SK-N-DZ (cell line): Measurements from ENCODE around the gene TNFRSF13B.
"Not testable (repeated sequence)": the region's sequence is repeated elsewhere in the genome, so short reads cannot be mapped to it uniquely, and the experiment has no call there.

ENCODE experiments used
- DNase-seq: peaks from one replicate; pipeline ENCODE4 v3.0.0-alpha.2; 2015; ENCODE audit warnings: low spot score

Gene TNFRSF13B

GRCh38 chr17:16926571-16927451 is 45.1 kb downstream of the TNFRSF13B start:
- no peak for DNase-seq

DNA sequence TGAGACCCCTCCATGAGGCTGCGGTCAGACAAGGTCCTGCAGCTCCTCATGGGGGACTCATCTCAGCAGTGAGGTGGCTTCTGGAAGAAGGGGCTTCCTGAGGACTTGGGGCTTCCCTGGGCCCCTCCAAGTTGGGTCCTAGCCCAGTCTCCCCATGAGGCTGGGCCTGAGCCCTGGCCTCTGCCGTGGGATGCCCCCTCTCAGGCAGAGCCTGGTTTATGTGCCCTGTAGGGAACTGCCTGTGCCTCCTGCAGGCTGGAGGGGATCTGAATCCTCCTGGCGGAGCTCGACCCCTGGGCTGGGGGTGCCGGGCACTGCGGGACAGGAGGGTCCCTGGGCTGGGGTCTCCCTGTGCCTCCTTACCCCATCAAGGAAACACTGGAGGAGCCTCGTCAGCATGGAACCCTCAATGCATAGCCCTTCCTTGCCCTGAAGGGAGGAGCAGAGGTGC is 45.8 kb downstream of the TNFRSF13B start:
- DNase-seq, result no peak

DNA sequence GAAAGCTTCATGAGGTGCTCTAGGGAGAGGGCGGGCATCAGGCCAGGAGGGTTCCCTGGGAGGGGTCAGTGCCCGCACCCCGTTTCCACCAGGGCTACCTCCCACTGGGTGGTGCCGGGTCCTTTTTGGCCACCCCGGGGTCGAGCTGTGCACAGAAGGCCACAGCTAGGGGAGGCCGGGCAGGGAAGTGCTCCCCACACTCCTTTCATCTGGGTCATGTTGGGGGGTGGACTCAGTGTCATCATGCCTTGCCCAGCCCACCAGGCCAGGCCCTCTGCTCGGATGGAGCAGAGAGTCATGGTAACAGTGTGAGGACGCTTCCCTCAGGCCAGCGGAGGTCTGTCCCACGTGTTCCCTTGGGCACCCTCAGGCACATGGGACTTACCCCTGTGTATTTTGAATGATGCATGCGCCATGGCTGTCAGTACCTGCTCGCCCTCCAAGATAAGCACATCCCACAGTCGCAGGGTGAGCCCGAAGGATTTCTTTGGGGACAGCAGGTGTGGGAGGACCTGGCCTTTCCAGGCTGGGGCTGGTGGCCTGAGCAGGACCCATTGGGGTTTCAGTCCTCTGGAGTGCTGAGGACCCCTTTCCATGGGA is 46.4 kb downstream of the TNFRSF13B start:
- no peak for DNase-seq

DNA sequence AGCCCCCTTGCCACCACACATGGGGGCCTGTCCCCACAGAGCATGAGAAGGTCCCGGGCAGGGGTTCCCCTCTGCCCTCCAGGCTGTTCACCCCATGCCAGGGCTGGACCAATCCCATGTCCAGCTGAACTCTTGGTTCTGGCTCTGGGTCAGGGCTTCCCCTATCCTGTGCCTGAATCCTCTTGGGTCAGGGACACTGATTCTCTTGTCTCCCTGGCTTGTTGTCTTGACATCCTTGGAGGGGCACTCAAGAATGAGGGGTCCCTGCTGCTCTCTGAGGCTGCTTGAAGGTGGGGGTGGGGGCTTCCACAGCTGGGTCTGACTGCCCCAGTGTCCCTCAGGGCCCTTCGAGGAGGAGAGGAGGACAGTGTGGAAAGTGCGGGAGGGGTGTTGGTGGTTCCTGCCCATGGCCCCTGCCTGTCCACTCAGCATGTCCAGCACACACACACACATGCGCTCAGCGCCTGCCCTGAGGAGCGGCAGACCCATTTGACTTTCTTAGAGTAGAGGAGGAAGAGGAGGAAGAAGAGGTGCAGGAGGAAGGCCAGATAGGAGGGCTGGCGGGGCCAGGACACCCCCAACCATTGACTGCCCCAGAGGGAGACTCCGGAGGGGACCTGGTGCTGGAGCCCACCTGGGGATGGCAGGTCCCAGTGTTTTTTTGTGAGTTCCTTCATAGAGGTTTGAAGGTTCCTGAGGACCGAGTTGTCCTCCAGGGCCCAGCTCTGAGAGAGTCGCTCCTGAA is 47.0 kb downstream of the TNFRSF13B start:
- no peak for DNase-seq

DNA sequence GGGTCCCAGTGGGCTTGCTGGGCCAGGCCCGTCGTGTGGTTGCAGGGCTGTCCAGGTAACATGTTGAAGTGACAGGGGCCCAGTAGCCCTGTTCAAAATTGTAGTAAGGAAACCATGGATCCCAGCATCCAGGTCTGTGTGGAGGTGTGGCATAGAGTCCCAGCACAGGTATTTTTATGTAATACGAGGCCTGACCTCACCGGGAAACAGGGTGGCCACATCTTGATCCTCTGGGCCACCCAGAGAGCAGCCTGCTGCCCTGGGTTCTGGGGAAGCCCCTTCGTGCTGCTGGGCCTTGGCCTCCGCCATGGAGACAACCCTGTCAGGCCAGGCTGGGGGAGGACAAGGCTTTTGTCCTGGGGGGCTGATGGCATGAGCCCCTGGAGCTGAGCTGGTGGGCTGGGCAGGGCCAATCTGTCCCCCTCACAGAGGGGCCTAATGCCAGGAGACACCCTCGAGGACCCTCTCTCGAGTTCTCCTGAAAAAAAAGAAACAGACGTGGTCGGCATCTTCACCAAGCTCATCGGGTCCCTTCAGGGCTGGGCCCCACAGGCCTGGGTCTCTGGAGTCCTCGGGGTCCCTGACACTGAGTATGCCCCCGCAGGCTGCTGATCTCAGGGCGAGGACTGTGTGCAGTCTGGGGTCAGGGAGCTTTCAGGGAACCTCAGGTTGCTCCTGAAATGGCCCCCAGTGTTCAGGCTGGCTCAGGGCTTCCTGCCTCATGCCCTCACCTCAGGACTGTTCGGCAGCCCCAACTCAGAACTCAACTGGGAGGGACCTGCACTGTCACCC is 47.8 kb downstream of the TNFRSF13B start:
- no peak for DNase-seq

- no peak for DNase-seq
Measured at GRCh38 chr17:16923097-16923903, 48.6 kb downstream of the TNFRSF13B start.

- no peak for DNase-seq
Measured at GRCh38 chr17:16922386-16923096, 49.4 kb downstream of the TNFRSF13B start.

DNA sequence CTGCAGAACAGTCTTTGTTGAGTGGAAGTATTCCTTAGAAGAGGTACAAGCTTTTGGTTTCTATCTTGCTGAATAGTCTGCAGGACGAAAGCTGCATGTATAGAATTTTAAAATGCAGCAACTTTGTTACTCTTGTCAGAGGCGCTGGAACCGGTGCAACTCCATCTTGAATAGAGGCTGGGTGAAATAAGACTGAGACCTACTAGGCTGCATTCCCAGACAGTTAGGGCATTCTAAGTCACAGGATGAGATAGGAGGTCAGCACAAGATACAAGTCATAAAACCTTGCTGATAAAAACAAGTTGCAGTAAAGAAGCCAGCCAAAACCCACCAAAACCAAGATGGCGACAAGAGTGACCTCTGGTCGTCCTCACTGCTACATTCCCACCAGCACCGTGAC is 50.5 kb downstream of the TNFRSF13B start:
- DNase-seq, result not testable (repeated sequence)

DNA sequence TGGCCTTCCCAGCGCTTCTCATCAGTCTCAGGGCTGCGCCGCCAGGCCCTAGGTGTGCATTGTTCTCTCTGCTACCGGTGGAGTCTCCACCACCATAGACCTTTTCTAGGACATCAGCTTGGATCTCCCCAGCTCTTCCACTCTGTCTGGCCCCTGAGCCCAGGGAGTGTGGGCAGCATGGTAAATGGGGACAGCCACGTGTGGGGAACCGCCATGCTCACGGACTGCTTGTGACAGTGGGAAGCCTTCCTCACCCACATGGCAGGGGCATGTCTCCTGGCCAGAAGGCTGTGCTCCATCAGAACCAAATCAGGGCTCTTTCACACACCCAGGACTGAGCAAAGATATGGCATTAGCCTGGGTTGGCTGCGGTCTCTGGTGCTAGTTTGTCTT is 51.3 kb downstream of the TNFRSF13B start:
- DNase-seq, result no peak

DNA sequence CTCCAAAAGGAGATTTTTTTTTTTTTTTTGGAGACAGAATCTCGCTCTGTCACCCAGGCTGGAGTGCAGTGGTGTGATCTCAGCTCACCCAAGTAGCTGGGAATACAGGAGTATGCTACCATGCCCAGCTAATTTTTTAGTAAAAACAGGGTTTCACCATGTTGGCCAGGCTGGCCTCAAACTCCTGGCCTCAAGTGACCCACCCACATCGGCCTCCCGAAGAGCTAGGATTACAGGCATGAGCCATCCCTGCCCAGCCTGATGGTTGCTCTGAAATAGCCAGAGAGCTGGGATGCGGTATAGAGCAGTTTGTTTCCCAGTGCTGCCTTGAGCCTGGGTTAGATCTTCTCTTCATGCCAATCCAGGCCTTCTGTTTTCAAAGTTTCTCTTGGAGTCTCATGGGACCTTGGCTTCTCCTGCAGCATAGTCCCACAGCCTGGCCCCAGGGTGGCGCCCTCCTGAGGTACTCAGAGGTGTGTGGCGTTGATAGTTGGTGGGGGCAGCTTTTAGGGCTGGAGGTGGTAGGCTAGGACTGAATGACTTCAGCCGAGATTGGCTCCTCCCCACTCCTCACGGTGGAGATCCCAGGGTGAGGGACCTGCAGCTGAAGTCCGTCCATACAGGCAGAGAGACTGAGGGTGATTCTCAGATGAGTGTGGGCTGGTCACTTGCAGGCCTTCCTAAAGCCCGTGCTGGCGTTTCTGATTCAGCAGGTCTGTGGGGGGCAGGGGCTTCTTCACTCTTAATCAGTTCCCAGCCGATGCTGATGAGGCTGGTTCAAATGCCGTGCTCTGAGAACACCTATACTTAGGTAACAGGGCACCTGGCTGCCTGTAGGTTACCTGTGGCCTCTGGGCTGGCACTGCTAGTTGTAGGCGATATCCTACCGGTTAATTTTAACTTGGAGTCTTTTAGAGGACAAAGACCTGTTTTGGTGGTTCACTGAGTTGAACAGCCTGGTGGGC is 52.0 kb downstream of the TNFRSF13B start:
- DNase-seq, result no peak

GRCh38 chr17:16918443-16918842 is 53.5 kb downstream of the TNFRSF13B start:
- DNase-seq, result no peak

- DNase-seq, result no peak
Measured at GRCh38 chr17:16917671-16918394, 54.1 kb downstream of the TNFRSF13B start.

- no peak for DNase-seq
Measured at GRCh38 chr17:16916557-16916920, 55.4 kb downstream of the TNFRSF13B start.

DNA sequence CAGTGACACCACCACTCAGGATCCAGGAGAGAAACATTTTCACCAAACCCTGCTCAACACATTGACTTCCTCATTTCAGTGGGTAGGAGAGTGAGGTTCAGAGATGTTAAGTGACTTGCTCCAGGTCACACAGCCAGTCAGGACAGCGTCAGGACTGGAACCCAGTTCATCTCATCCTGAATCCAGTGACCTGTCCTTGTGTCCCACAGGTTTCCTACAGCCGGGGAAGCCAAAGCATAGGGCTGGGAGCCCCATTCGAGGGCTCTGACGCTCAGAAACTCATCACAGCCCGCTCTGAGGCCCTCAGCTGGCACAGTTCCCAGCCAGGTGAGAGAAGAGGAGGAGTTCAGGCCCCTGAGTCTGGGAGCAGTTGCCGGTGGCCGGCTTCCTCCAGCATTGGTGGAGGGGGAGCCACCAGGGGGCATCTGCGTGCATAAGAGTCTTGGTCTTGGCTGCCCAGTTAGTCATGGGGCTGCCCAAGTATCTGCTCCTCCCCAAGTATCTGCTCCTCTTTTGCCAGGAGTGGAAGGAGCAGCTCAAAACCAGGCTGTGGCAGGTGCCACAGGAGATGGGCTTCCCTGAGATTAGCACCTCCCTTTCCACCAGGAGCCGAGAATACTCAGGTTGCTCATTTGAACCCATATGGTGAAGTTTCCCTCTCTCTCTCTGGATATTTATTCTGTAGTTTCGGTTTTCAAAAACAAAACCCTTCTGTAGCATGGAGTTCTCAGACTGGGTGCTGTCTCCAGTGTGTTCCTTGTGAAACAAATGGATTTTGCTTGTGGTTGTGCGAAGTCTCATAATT is 56.0 kb downstream of the TNFRSF13B start:
- no peak for DNase-seq

- DNase-seq, result no peak
Measured at GRCh38 chr17:16913463-16913862, 58.5 kb downstream of the TNFRSF13B start.

DNA sequence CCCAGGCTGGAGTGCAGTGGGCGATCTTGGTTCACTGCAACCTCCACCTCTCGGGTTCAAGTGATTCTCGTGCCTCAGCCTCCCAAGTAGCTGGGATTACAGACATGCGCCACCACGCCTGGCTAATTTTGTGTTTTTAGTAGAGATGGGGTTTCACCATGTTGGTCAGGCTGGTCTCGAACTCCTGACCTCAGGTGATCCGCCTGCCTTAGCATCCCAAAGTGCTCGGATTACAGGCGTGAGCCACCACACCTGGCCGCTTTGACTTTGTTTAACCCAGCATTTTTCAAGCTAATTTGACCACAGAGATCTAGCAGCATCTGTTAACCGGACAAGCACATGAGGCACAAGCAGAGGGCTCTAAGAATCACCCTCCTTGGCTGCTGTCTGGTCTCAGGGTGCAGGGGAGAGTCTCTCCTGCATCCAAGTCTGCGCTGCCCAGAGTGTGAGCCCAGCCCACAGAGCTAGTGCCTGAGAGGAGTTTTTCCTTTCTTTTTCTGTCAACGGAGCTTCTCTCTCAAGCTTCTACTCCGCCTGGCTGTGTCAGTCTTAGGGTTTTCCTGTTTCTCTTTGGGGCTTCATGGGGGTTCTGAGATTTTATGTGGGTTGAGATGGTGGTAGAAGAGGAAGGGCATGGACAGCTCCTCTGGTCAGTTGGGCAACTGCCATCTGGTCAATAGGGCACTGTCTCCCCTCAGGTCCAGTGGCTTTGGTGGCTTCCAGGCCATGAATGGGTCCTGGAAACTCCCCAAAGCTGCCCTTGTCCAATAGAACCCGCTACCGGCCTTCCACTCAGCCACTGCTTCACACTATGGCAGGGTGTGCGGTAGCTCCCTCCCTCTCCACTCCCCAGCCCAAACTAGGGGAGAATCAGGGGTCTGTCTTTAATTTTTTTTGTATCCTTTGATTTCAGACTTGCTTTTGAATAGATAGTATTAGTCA is 59.6 kb downstream of the TNFRSF13B start:
- no peak for DNase-seq
